CD14-positive monocyte (primary cell): ENCODE data around the gene RAB3C. TPM values are rescaled to one million over a fixed set of nuclear protein-coding genes. Genes with fewer than 3 reads are reported as not detected.

Experiments
- DNase-seq, 3 donors: peaks; one replicate each; pipeline ENCODE4 v3.0.0-alpha.2; 2011 to 2022
- H2AFZ ChIP-seq: 2 replicates; pipeline ENCODE4 v1.6.0; 2012; ENCODE audit warnings: mild to moderate bottlenecking, low read depth, low read length, inconsistent platforms; ENCODE audit not compliant: insufficient read depth, poor library complexity, severe bottlenecking
- H3K27ac ChIP-seq, 2 donors: 1 replicate in 1 of 2; 2 replicates in 1 of 2; pipeline ENCODE4 v1.5.1; 2012 to 2013; ENCODE audit warnings: low read length in 2 of 2, control low read depth in 1 of 2, inconsistent platforms in 1 of 2, low read depth in 1 of 2, mild to moderate bottlenecking in 1 of 2
- H3K27me3 ChIP-seq, 2 donors: one replicate each; pipeline versions ENCODE4 v1.6.0 to v1.6.1; 2011 to 2013; ENCODE audit warnings: low read length in 2 of 2; ENCODE audit not compliant: control insufficient read depth in 2 of 2, insufficient read depth in 2 of 2
- H3K36me3 ChIP-seq, 2 donors: replicated peaks in 1 of 2; 1 replicate in 1 of 2; 2 replicates in 1 of 2; pipeline versions ENCODE4 v1.5.1 to v1.6.1; 2012 to 2013; ENCODE audit warnings: low read length in 2 of 2, control low read depth in 1 of 2, inconsistent platforms in 1 of 2, mild to moderate bottlenecking in 1 of 2; ENCODE audit not compliant: insufficient read depth in 2 of 2, control insufficient read depth in 1 of 2
- H3K4me1 ChIP-seq, 2 donors: 1 replicate in 1 of 2; 2 replicates in 1 of 2; pipeline versions ENCODE4 v1.5.1 to v1.6.1; 2012 to 2013; ENCODE audit warnings: low read length in 2 of 2, control low read depth in 1 of 2, inconsistent platforms in 1 of 2, mild to moderate bottlenecking in 1 of 2, moderate library complexity in 1 of 2; ENCODE audit not compliant: insufficient read depth in 2 of 2, control insufficient read depth in 1 of 2
- H3K4me2 ChIP-seq: replicated peaks from 2 replicates; pipeline ENCODE3; 2012; ENCODE audit warnings: low read length, moderate library complexity, mild to moderate bottlenecking; ENCODE audit not compliant: poor library complexity, severe bottlenecking; ENCODE audit errors: extremely low read depth
- H3K4me3 ChIP-seq, 3 experiments: fragments of 200-600 bp in 1 of 3; sonication (generic) in 1 of 3; replicated peaks in 1 of 3; 1 replicate in 2 of 3; 2 replicates in 1 of 3; pipeline ENCODE4 v1.5.1; 2011 to 2013; ENCODE audit warnings: low read length in 3 of 3, mild to moderate bottlenecking in 3 of 3, control low read depth in 2 of 3, low read depth in 2 of 3, inconsistent platforms in 1 of 3, moderate library complexity in 1 of 3
- H3K79me2 ChIP-seq: 2 replicates; pipeline ENCODE4 v1.6.0; 2012; ENCODE audit warnings: mild to moderate bottlenecking, control low read depth, inconsistent platforms, low read length, moderate library complexity; ENCODE audit not compliant: insufficient read depth
- H3K9ac ChIP-seq: 2 replicates; pipeline ENCODE4 v1.6.0; 2017; ENCODE audit warnings: low read length, mild to moderate bottlenecking; ENCODE audit not compliant: insufficient read depth, poor library complexity, severe bottlenecking
- H3K9me3 ChIP-seq, 2 donors: replicated peaks in 1 of 2; 1 replicate in 1 of 2; 2 replicates in 1 of 2; pipeline versions ENCODE4 v1.5.1 to v1.6.1; 2012 to 2013; ENCODE audit warnings: low read length in 2 of 2, control low read depth in 1 of 2; ENCODE audit not compliant: control insufficient read depth in 1 of 2, insufficient read depth in 1 of 2
- H4K20me1 ChIP-seq: 2 replicates; pipeline ENCODE4 v1.6.0; 2012; ENCODE audit warnings: mild to moderate bottlenecking, low read length, control low read depth, moderate library complexity; ENCODE audit not compliant: insufficient read depth
- H3K27ac Mint-ChIP-seq, 7 donors: one replicate each; pipeline ENCODE4 v1.8.0; 2020; ENCODE audit warnings: mild to moderate bottlenecking in 7 of 7, mixed read lengths in 7 of 7, moderate library complexity in 6 of 7, inconsistent platforms in 2 of 7
- H3K27me3 Mint-ChIP-seq, 3 donors: one replicate each; pipeline ENCODE4 v1.8.0; 2021 to 2022; ENCODE audit warnings: low read depth in 3 of 3, mild to moderate bottlenecking in 3 of 3, mixed read lengths in 3 of 3, moderate library complexity in 3 of 3, inconsistent platforms in 1 of 3
- H3K36me3 Mint-ChIP-seq, 2 donors: one replicate each; pipeline ENCODE4 v1.8.0; 2020; ENCODE audit warnings: mixed read lengths in 2 of 2, inconsistent platforms in 1 of 2, mild to moderate bottlenecking in 1 of 2
- H3K4me1 Mint-ChIP-seq: one replicate; pipeline ENCODE4 v1.8.0; 2020; ENCODE audit warnings: mild to moderate bottlenecking, mixed read lengths
- H3K4me3 Mint-ChIP-seq, 2 donors: one replicate each; pipeline ENCODE4 v1.8.0; 2020; ENCODE audit warnings: mild to moderate bottlenecking in 2 of 2, mixed read lengths in 2 of 2, moderate library complexity in 1 of 2
- H3K9me3 Mint-ChIP-seq, 7 donors: one replicate each; pipeline ENCODE4 v1.8.0; 2020 to 2022; ENCODE audit warnings: mixed read lengths in 7 of 7, mild to moderate bottlenecking in 6 of 7, moderate library complexity in 6 of 7, inconsistent platforms in 2 of 7
- WGBS: methylation state at CpG from one replicate; pipeline ENCODE4 v1.1.5; 2013; ENCODE audit warnings: missing lambda C conversion rate; ENCODE audit not compliant: insufficient coverage; 5-methylcytosine and 5-hydroxymethylcytosine counted together
- intact Hi-C, 2 donors: fragments of 100-400 bp; cut with micrococcal nuclease; formaldehyde crosslinking; loops; one replicate each; pipeline versions ENCODE4 v1.15.0 to v1.15.1; 2023
- polyA plus RNA-seq, 3 donors: library from polyadenylated mRNA; depleted of rRNA in 1 of 3; unstranded in 2 of 3; stranded (reverse) in 1 of 3; fragments of 300-500 nt in 2 of 3; fragments of >200 nt in 1 of 3; fragmentation: Illumina TruSeq in 2 of 3; gene quantifications; 1 replicate in 2 of 3; 2 replicates in 1 of 3; pipeline ENCODE4 v1.2.3, GENCODE V29; 2012 to 2021
- TF ChIP-seq, protein P1 (sequence below): fragments of 200-600 bp; IDR thresholded peaks from one replicate; pipeline ENCODE4 v1.8.0; 2022; ENCODE audit warnings: antibody characterized with exemption, mild to moderate bottlenecking

RAB3C gene
- polyA plus RNA-seq, 3 donors: under 0.01 to 0.81 TPM; not detected in 1

DNA sequence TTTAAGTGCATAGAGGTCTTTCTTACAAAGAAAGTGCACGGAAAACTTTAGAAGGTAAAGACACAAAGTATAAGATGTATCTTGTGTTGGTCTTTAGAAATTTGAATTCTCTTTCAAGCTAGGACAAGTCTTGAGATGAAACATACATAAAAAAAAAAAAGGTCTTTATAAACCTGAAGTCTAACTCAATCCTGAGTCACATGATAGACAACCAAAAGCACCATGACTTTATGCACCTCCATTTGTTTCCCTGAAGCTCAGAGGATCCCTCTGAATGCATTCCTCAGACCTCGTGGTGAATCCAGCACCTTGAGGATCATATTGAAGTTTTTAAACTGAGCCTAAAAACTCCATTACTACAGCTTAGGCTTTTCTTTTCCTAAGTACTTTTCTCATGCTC is 91.8 kb downstream of the RAB3C start:
- Histone ChIP-seq H3K27me3 (no peaks in the 10 kb centered on the region), H4K20me1 (no peaks in the 10 kb centered on the region), H3K4me2 (no peak overlapping the region), H2AFZ (no peak overlapping the region), H3K79me2 (no peaks in the 10 kb centered on the region), H3K9me3 (no peaks in the 10 kb centered on the region), H3K4me3 (no peak overlapping the region), H3K4me1 (no peaks in the 10 kb centered on the region), H3K9ac (no peak overlapping the region), H3K36me3 (no peaks in the 10 kb centered on the region), H3K27ac (no peak overlapping the region)
- 71% methylated on average over 1 of the region's 2 CpGs for WGBS
- no peaks in the 10 kb centered on the region for H3K36me3 Mint-ChIP-seq
- H3K27ac Mint-ChIP-seq: no peak overlapping the region
- peaks cover 0 to 2% (median 0%) of the 10 kb centered on the region in 7 donors for H3K9me3 Mint-ChIP-seq
- H3K4me1 Mint-ChIP-seq: no peaks in the 10 kb centered on the region
- TF ChIP-seq, protein P1, sequence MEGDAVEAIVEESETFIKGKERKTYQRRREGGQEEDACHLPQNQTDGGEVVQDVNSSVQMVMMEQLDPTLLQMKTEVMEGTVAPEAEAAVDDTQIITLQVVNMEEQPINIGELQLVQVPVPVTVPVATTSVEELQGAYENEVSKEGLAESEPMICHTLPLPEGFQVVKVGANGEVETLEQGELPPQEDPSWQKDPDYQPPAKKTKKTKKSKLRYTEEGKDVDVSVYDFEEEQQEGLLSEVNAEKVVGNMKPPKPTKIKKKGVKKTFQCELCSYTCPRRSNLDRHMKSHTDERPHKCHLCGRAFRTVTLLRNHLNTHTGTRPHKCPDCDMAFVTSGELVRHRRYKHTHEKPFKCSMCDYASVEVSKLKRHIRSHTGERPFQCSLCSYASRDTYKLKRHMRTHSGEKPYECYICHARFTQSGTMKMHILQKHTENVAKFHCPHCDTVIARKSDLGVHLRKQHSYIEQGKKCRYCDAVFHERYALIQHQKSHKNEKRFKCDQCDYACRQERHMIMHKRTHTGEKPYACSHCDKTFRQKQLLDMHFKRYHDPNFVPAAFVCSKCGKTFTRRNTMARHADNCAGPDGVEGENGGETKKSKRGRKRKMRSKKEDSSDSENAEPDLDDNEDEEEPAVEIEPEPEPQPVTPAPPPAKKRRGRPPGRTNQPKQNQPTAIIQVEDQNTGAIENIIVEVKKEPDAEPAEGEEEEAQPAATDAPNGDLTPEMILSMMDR: no peak
- H3K4me3 Mint-ChIP-seq: no peak overlapping the region
- intact Hi-C loops: no loop called here
- peaks cover 0 to 2% (median 1%) of the 10 kb centered on the region in 3 donors for H3K27me3 Mint-ChIP-seq
- DNase-seq: no peak

DNA sequence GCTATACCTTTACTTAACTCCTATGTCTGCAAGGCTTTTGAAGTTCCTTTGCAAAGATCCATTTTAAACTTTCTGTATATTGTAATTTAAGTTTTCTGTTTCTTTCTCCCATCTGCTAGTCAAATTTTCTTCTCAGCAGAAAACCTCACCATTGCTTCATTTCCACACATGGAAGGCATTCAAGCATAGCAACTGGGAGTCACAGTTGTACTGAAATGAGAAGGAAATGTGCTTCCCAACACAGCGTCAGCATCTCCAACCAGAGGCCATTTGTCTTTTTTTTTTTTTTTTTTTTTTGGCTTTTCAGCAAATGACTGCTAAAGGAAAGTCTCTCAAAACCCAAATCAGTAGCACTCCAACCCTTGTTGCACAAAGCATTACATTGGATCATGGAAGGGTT is 92.5 kb downstream of the RAB3C start:
- WGBS: no CpG with 5 or more reads among the region's 1 CpG
- Histone ChIP-seq H3K4me1 (no peaks in the 10 kb centered on the region), H3K79me2 (no peaks in the 10 kb centered on the region), H3K9ac (no peak overlapping the region), H3K9me3 (no peaks in the 10 kb centered on the region), H3K4me3 (no peak overlapping the region), H2AFZ (no peak overlapping the region), H3K27ac (no peak overlapping the region), H4K20me1 (no peaks in the 10 kb centered on the region), H3K4me2 (no peak overlapping the region), H3K36me3 (no peaks in the 10 kb centered on the region), H3K27me3 (no peaks in the 10 kb centered on the region)
- H3K4me1 Mint-ChIP-seq: no peaks in the 10 kb centered on the region
- H3K27ac Mint-ChIP-seq: no peak overlapping the region
- no peaks in the 10 kb centered on the region for H3K36me3 Mint-ChIP-seq
- H3K27me3 Mint-ChIP-seq: peaks cover 0 to 2% (median 1%) of the 10 kb centered on the region in 3 donors
- no peak for DNase-seq
- H3K9me3 Mint-ChIP-seq: peaks cover 0 to 2% (median 0%) of the 10 kb centered on the region in 7 donors
- TF ChIP-seq, protein P1: no peak
- intact Hi-C loops: no loop called here
- no peak overlapping the region for H3K4me3 Mint-ChIP-seq
